NCI-H1694 treated with DMSO at 0.1 percent for 48 hours (cell line): ENCODE measurements around the gene GLRX5.
"Not testable (repeated sequence)": the region's sequence is repeated elsewhere in the genome, so short reads cannot be mapped to it uniquely, and the experiment has no call there.

Experiments used
- DNase-seq: peaks from one replicate; lab custom pipeline; 2025; lab: John Stamatoyannopoulos, UW

Gene GLRX5

DNA sequence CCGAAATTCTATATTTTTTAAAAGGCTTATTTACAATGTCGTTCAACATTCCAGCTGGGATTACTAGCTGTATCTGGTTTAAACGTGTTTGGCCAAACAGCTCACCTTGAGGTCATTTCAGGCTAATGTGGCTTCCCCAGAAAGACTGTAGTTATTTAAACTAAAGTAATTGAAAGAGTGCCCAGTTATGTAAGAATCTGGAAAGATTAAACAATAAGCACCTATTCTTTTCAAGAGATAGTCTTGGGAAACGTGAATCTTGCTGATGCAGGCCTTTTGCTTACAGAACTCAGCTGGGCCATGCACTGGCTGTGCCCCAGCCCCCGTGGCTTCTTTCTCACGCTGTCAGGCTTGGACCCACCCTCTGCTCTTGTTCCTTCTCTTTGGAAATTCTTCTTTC, 24.4 kb downstream of the GLRX5 start:
- no peak for DNase-seq

DNA sequence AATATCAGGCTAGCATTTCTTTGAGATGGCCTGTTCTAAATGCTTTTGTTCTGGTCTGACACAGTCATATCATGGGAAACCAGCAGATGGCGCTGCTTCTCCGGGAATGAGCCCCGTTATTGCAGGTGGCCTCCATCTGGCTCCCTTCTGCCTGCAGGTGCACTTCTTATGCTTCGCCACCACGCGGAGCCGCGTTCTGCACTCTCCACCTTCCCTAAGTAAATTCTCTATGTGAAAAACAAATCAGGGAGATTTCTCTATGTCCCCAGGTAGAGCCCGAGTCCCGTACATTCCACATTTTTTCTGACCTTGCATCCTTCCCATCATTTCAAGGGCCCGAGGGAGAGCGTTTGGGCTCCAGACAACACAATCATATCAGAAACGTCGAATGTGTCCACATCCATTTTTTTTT, 26.2 kb downstream of the GLRX5 start:
- peak; percentile 99 for DNase-seq

GRCh38 chr14:95562892-95563685, 28.2 kb downstream of the GLRX5 start:
- DNase-seq, result no peak

DNA sequence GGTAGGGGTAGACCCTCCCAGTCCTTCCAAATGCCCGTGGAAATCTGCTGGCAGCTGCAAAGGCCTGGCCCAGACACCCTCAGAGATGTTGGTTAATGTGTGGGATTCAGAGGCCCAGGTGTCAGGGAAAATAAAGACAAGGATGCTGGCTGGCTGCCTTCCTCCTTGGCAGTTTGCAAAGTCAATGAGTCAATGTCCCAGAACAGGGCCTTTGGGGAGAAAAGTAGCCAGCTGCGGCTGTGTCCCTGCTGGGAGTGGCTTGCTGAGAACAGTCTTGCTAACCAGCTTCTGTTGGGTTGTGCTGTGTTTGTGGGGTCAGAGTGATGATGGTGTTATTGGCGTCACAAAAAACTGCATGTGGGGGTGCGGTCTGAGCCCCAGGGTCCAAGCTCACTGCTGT, 29.2 kb downstream of the GLRX5 start:
- no peak for DNase-seq

DNA sequence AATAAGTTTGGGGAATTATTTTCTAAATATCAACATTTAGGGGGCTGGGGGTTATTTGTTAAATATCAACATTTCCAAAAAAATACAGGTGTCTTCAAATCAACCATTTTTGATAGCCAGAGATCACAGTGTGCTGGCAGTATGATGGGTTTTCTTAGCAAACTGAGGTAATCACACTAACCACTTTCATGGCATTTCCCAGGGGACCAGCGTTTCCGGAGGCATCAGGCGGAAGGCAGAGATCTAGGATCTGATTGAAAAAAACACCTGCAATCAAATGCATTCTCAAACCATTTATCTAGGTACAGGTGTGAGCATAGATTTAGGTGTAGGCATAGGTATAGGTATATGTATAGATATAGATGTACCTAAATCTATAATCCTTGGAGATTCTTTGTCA, 34.6 kb downstream of the GLRX5 start:
- no peak for DNase-seq

DNA sequence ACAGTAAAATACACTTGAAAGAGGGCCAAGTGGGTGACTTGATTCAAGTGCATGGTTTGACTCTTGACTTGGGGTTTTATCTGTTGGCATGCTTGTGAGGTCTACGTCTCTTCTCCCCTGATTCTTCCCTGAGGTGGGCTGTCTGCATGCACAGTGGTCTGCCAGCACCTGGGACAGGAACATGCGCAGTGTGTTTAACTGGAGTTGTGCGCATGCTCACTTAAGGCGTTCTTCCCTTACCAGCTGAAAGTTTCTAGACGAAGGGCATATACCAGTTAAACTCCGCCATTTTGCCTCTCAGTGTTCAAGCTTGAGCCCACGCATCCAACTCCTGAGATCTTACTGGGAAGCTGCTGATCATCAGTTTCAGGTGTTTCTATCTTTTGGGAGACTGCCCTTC, 38.5 kb downstream of the GLRX5 start:
- no peak for DNase-seq

DNA sequence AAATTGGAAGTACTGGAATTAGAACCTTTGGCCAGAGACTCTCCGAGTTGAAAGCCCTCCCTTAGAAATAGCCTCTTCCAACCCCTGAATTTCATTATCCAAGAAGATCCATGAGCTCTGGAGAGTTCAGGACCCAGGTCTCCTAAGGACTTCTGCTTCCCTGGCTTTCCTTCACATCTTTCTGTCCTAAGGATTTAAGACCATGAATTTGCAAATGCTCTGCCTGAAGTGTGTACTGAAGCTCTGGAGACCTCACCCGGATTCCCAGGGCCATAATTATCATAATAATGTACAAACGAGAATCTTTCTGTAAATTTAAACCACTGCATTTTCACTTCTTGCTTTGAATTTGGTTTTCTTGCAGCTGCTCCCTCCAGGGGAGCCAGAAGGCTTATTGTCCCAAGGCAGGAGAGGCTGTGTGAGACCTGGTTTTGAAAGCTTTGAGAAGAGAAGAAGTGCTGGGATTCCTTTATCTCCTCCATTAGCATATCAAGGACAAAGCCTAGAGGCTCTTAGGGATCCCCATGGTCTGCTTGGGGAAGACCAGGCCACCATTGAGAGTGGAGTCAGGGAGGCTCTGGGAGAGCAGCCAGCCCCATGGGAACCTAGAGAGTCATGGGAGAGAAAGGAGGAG, 41.1 kb downstream of the GLRX5 start:
- no peak for DNase-seq

GRCh38 chr14:95577067-95577800, 42.4 kb downstream of the GLRX5 start:
- DNase-seq, result no peak

GRCh38 chr14:95577870-95578269, 43.0 kb downstream of the GLRX5 start:
- no peak for DNase-seq

- DNase-seq, result not testable (repeated sequence)
These were observed 49.2 kb downstream of the GLRX5 start for GRCh38 chr14:95583836-95584617.

DNA sequence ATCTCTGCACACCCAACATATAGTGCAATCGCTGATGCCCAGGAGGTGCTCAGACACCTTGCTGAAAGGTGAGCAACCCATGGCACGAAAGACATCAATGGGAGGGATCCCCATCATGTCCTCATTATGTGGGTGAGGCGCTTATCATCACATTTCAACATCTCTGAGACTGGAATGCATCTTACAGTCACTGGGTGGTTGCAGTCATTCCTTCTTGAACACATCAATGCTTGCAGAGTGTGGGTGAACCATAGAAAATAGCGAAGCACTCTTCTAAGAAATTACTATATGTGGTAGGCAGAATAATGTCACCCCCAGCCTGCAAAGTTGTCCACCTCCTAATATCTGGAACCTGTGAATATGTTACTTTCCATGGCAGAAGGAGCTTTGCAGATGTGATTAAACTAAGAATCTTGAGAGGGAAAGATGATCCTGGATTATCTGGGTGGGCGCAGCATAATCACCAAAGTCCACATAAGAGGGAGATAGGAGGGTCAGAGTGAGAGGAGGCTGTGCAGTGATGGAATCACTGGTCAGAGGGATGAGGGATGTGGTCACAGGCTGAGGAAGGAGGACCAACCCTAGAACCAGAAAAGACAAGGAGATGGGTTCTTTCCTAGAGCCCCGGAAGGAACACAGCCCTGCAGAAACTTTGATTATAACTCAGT, 51.2 kb downstream of the GLRX5 start:
- no peak for DNase-seq

DNA sequence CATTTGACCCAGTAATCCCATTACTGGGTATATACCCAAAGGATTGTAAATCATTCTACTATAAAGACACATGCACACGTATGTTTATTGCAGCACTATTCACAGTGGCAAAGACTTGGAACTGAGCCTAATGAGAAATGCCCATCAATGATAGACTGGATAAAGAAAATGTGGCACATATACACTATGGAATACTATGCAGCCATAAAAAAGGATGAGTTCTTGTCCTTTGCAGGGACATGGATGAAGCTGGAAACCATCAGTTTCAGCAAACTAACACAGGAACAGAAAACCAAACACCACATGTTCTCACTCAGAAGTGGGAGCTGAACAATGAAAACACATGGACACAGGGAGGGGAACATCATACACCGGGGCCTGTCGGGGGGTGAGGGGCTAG, 56.3 kb downstream of the GLRX5 start:
- DNase-seq, result not testable (repeated sequence)
